Keratinocyte (primary cell): ENCODE results near the gene TMEM196. TPM values are rescaled to one million over a fixed set of nuclear protein-coding genes. Genes with fewer than 3 reads are reported as not detected.

ENCODE experiments used
- DNase-seq: peaks from one replicate; pipeline ENCODE4 v3.0.0-alpha.2; 2011; ENCODE audit warnings: low read depth, missing footprints, low spot score
- FAIRE-seq: peaks from 2 replicates; lab custom pipeline; 2011; peaks lifted over from hg19 to GRCh38; lab: Jason Lieb, UNC
- H2AFZ ChIP-seq: 2 replicates; pipeline ENCODE4 v1.6.0; 2012; ENCODE audit warnings: low read length, control low read depth, inconsistent platforms; ENCODE audit not compliant: control insufficient read depth
- H3K27ac ChIP-seq: 2 replicates; pipeline ENCODE4 v1.5.1; 2011; ENCODE audit warnings: low read length; ENCODE audit not compliant: control insufficient read depth, insufficient read depth
- H3K27me3 ChIP-seq: 3 replicates; pipeline ENCODE4 v1.6.0; 2011; ENCODE audit warnings: low read length; ENCODE audit not compliant: control insufficient read depth, insufficient read depth; ENCODE audit errors: extremely low read depth
- H3K36me3 ChIP-seq, 2 experiments: 2 replicates in 1 of 2; 3 replicates in 1 of 2; pipeline ENCODE4 v1.5.1; 2011; ENCODE audit warnings: low read length in 2 of 2, mild to moderate bottlenecking in 1 of 2; ENCODE audit not compliant: control insufficient read depth in 2 of 2, insufficient read depth in 2 of 2; ENCODE audit errors: extremely low read depth in 1 of 2
- H3K4me1 ChIP-seq: 3 replicates; pipeline ENCODE4 v1.5.1; 2011; ENCODE audit warnings: low read length; ENCODE audit not compliant: control insufficient read depth, insufficient read depth; ENCODE audit errors: extremely low read depth
- H3K4me2 ChIP-seq: 3 replicates; pipeline ENCODE4 v1.6.0; 2011; ENCODE audit warnings: low read depth, low read length; ENCODE audit not compliant: control insufficient read depth, insufficient read depth; ENCODE audit errors: extremely low read depth
- H3K4me3 ChIP-seq, 3 experiments: fragments of 200-600 bp in 1 of 3; sonication (generic) in 1 of 3; 2 replicates in 2 of 3; 3 replicates in 1 of 3; pipeline ENCODE4 v1.5.1; 2011 to 2016; ENCODE audit warnings: low read length in 3 of 3, mild to moderate bottlenecking in 3 of 3, control low read depth in 2 of 3, inconsistent platforms in 1 of 3, low read depth in 1 of 3, mixed read lengths in 1 of 3, mixed run types in 1 of 3, moderate library complexity in 1 of 3; ENCODE audit not compliant: control insufficient read depth in 2 of 3, insufficient read depth in 2 of 3; ENCODE audit errors: extremely low read depth in 1 of 3
- H3K79me2 ChIP-seq: 2 replicates; pipeline ENCODE4 v1.6.0; 2012; ENCODE audit warnings: low read length; ENCODE audit not compliant: control insufficient read depth, insufficient read depth
- H3K9ac ChIP-seq: 3 replicates; pipeline ENCODE4 v1.6.0; 2011; ENCODE audit warnings: low read length; ENCODE audit not compliant: control insufficient read depth, insufficient read depth; ENCODE audit errors: extremely low read depth
- H3K9me1 ChIP-seq: 3 replicates; pipeline ENCODE4 v1.6.0; 2011; ENCODE audit warnings: low read length; ENCODE audit not compliant: control insufficient read depth, insufficient read depth; ENCODE audit errors: extremely low read depth
- H3K9me3 ChIP-seq: 2 replicates; pipeline ENCODE4 v1.5.1; 2012; ENCODE audit warnings: low read depth, low read length; ENCODE audit not compliant: control insufficient read depth
- H4K20me1 ChIP-seq: 3 replicates; pipeline ENCODE4 v1.6.0; 2011; ENCODE audit warnings: low read length; ENCODE audit not compliant: control insufficient read depth, insufficient read depth; ENCODE audit errors: extremely low read depth
- EZH2 ChIP-seq: IDR thresholded peaks from one replicate; pipeline ENCODE4 v1.6.1; 2012; ENCODE audit warnings: inconsistent platforms, mild to moderate bottlenecking, low read length, moderate library complexity
- dilution Hi-C: fragments of 300-500 bp; cut with MboI; formaldehyde crosslinking; loops from one replicate; pipeline ENCODE4 v1.7.0; 2020; ENCODE audit warnings: low sequenced_read_pairs; ENCODE audit not compliant: extremely low pct_ligation_motif_present
- polyA plus RNA-seq, 5 experiments: library from polyadenylated mRNA; depleted of rRNA in 3 of 5; stranded (reverse) in 3 of 5; stranded (forward) in 1 of 5; unstranded in 1 of 5; fragments of >200 nt; gene quantifications; 1 replicate in 1 of 5; 2 replicates in 3 of 5; 3 replicates in 1 of 5; pipeline versions ENCODE4 v1.2.1 to v1.2.3, GENCODE V29; 2011 to 2012; ENCODE audit warnings: missing spikeins in 2 of 5, low read depth in 1 of 5, low replicate concordance in 1 of 5
- TF ChIP-seq, protein P1 (sequence below), 3 experiments: IDR thresholded peaks in 1 of 3; conservative IDR thresholded peaks in 1 of 3; optimal IDR thresholded peaks in 1 of 3; 2 replicates in 2 of 3; 3 replicates in 1 of 3; pipeline versions ENCODE3 to v1.5.1; 2011; ENCODE audit warnings: low read length in 3 of 3, mild to moderate bottlenecking in 3 of 3, moderate library complexity in 2 of 3, control low read depth in 1 of 3, inconsistent platforms in 1 of 3; ENCODE audit not compliant: insufficient read depth in 2 of 3; ENCODE audit errors: extremely low read depth in 1 of 3

The TMEM196 gene
- polyA plus RNA-seq, 1 donor (not counting 4 experiments of a cell fraction or from before 2014, with no cell fraction given), result not detected

GRCh38 chr7:19775578-19775977 lies 2.2 kb upstream of the TMEM196 start:
- Histone ChIP-seq H3K4me1 (peaks cover 10% of the 10 kb centered on the region), H3K4me3 (no peak overlapping the region), H3K27ac (no peak overlapping the region), H4K20me1 (no peaks in the 10 kb centered on the region), H2AFZ (no peak overlapping the region), H3K9ac (no peak overlapping the region), H3K27me3 (peaks cover 22% of the 10 kb centered on the region), H3K9me1 (no peaks in the 10 kb centered on the region), H3K36me3 (no peaks in the 10 kb centered on the region), H3K9me3 (no peaks in the 10 kb centered on the region), H3K79me2 (no peaks in the 10 kb centered on the region), H3K4me2 (no peak overlapping the region)
- dilution Hi-C loops, result no loop called here
- FAIRE-seq, result no peak
- no peak for DNase-seq
- TF ChIP-seq, protein P1, sequence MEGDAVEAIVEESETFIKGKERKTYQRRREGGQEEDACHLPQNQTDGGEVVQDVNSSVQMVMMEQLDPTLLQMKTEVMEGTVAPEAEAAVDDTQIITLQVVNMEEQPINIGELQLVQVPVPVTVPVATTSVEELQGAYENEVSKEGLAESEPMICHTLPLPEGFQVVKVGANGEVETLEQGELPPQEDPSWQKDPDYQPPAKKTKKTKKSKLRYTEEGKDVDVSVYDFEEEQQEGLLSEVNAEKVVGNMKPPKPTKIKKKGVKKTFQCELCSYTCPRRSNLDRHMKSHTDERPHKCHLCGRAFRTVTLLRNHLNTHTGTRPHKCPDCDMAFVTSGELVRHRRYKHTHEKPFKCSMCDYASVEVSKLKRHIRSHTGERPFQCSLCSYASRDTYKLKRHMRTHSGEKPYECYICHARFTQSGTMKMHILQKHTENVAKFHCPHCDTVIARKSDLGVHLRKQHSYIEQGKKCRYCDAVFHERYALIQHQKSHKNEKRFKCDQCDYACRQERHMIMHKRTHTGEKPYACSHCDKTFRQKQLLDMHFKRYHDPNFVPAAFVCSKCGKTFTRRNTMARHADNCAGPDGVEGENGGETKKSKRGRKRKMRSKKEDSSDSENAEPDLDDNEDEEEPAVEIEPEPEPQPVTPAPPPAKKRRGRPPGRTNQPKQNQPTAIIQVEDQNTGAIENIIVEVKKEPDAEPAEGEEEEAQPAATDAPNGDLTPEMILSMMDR (optimal IDR thresholded peaks at IDR 0.05 in 1 of 3, IDR thresholded peaks at IDR 0.05 in 1 of 3, conservative IDR thresholded peaks at IDR 0.05 in 1 of 3; ENCODE audit: extremely low read depth in 1 of 3, insufficient read depth in 2 of 3, low read length in 3 of 3), result no peak
- no peak for TF ChIP-seq EZH2

GRCh38 chr7:19772306-19772705 lies 1.1 kb downstream of the TMEM196 start:
- Histone ChIP-seq H3K4me3 (peak overlapping the region in 2 of 3 experiments; percentile 59 to 63), H3K27ac (no peak overlapping the region), H3K9me3 (no peaks in the 10 kb centered on the region), H3K27me3 (peaks cover 22% of the 10 kb centered on the region), H2AFZ (no peak overlapping the region), H3K4me1 (peaks cover 10% of the 10 kb centered on the region), H3K9ac (no peak overlapping the region), H3K9me1 (no peaks in the 10 kb centered on the region), H4K20me1 (no peaks in the 10 kb centered on the region), H3K36me3 (no peaks in the 10 kb centered on the region), H3K79me2 (no peaks in the 10 kb centered on the region), H3K4me2 (peak overlapping the region; percentile 85)
- no peak for TF ChIP-seq EZH2
- TF ChIP-seq, protein P1 (optimal IDR thresholded peaks at IDR 0.05 in 1 of 3, IDR thresholded peaks at IDR 0.05 in 1 of 3, conservative IDR thresholded peaks at IDR 0.05 in 1 of 3; ENCODE audit: extremely low read depth in 1 of 3, insufficient read depth in 2 of 3, low read length in 3 of 3), result no peak
- DNase-seq, result no peak
- dilution Hi-C loops, result loop anchor here (25.0 kb wide), 1 partner anchor 540 kb away; no protein-coding TSS in a partner anchor
- no peak for FAIRE-seq
